Tibial nerve (tissue), 4 donors: ENCODE measurements around the gene SMARCA2. TPM values are rescaled to one million over a fixed set of nuclear protein-coding genes. Genes with fewer than 3 reads are reported as not detected.

Experiments
- DNase-seq, 2 donors: peaks; one replicate each; pipeline ENCODE4 v3.0.0-alpha.2; 2019; ENCODE audit warnings: low spot score in 2 of 2
- H3K27ac ChIP-seq, 4 donors: fragments of 200-600 bp; sonication (generic) in 3 of 4; one replicate each; pipeline ENCODE4 v1.5.1; 2017 to 2019; ENCODE audit warnings: mild to moderate bottlenecking in 1 of 4
- H3K27me3 ChIP-seq, 2 donors: fragments of 200-600 bp; sonication (generic) in 1 of 2; one replicate each; pipeline versions ENCODE4 v1.5.1 to v1.6.0; 2017 to 2019
- H3K36me3 ChIP-seq, 3 donors: fragments of 200-600 bp; sonication (generic); one replicate each; pipeline ENCODE4 v1.5.1; 2018 to 2019
- H3K4me1 ChIP-seq, 4 donors: fragments of 200-600 bp; sonication (generic) in 3 of 4; one replicate each; pipeline ENCODE4 v1.5.1; 2017 to 2019
- H3K4me3 ChIP-seq, 4 donors: fragments of 200-600 bp; sonication (generic) in 3 of 4; one replicate each; pipeline ENCODE4 v1.5.1; 2017 to 2019; ENCODE audit warnings: mild to moderate bottlenecking in 1 of 4, moderate library complexity in 1 of 4
- H3K9me3 ChIP-seq, 4 donors: fragments of 200-600 bp; sonication (generic) in 3 of 4; one replicate each; pipeline ENCODE4 v1.5.1; 2017 to 2019
- CTCF ChIP-seq, 5 experiments: fragments of 200-600 bp in 3 of 5; fragments of 450-650 bp in 2 of 5; sonication (generic) in 3 of 5; IDR thresholded peaks; one replicate each; pipeline ENCODE4 v1.5.1; 2016 to 2019; ENCODE audit warnings: antibody characterized with exemption in 5 of 5, mild to moderate bottlenecking in 3 of 5, moderate library complexity in 2 of 5
- EP300 ChIP-seq, 2 donors: sonication (generic); formaldehyde crosslinking; IDR thresholded peaks; one replicate each; pipeline ENCODE4 v1.6.1; 2017; ENCODE audit warnings: antibody characterized with exemption in 2 of 2, mild to moderate bottlenecking in 1 of 2
- POLR2A ChIP-seq, 2 donors: fragments of 450-650 bp; IDR thresholded peaks; one replicate each; pipeline ENCODE4 v1.6.1; 2017; ENCODE audit warnings: antibody characterized with exemption in 2 of 2, mild to moderate bottlenecking in 2 of 2, moderate library complexity in 2 of 2
- WGBS, 2 donors: methylation state at CpG; one replicate each; pipeline ENCODE4 v1.1.5; 2018; 5-methylcytosine and 5-hydroxymethylcytosine counted together
- total RNA-seq, 4 donors: library from RNA; depleted of rRNA; stranded (reverse); fragments of >200 nt; gene quantifications; one replicate each; pipeline ENCODE4 v1.1.0, GENCODE V29; 2016

SMARCA2 gene
- total RNA-seq, 4 donors from 2014 or later: 75.9 to 140 (median 119) TPM

GRCh38 chr9:2072752-2073405 lies 57.7 kb downstream of the SMARCA2 start:
- no peak for DNase-seq
- 86 to 88% methylated on average over 8 of the region's 8 CpGs for WGBS, 2 donors
- Histone ChIP-seq H3K4me3 (no peak overlapping the region), H3K27me3 (no peaks in the 10 kb centered on the region), H3K36me3 (peaks cover 0 to 94% (median 17%) of the 10 kb centered on the region in 3 donors), H3K9me3 (no peaks in the 10 kb centered on the region), H3K27ac (no peak overlapping the region), H3K4me1 (no peaks in the 10 kb centered on the region)
- TF ChIP-seq POLR2A (IDR thresholded peaks at IDR 0.05): no peak
- TF ChIP-seq EP300 (IDR thresholded peaks at IDR 0.05): no peak
- no peak for TF ChIP-seq CTCF (IDR thresholded peaks at IDR 0.05)

- 76 to 81% methylated on average over 2 of the region's 2 CpGs for WGBS, 2 donors
- Histone ChIP-seq H3K4me3 (no peak overlapping the region), H3K27me3 (no peaks in the 10 kb centered on the region), H3K36me3 (peaks cover 3 to 86% (median 19%) of the 10 kb centered on the region in 3 donors), H3K9me3 (no peaks in the 10 kb centered on the region), H3K4me1 (peaks cover 0 to 9% (median 0%) of the 10 kb centered on the region in 4 donors), H3K27ac (no peak overlapping the region)
- TF ChIP-seq CTCF (IDR thresholded peaks at IDR 0.05) (no peak), POLR2A (IDR thresholded peaks at IDR 0.05) (no peak), EP300 (IDR thresholded peaks at IDR 0.05) (no peak)
- DNase-seq: no peak
These were observed 67.6 kb downstream of the SMARCA2 start for GRCh38 chr9:2082772-2083171.

- Histone ChIP-seq H3K27ac (no peak overlapping the region), H3K27me3 (no peaks in the 10 kb centered on the region), H3K9me3 (no peaks in the 10 kb centered on the region), H3K4me1 (peaks cover 0 to 9% (median 0%) of the 10 kb centered on the region in 4 donors), H3K36me3 (peaks cover 3 to 86% (median 12%) of the 10 kb centered on the region in 3 donors), H3K4me3 (no peak overlapping the region)
- TF ChIP-seq EP300 (IDR thresholded peaks at IDR 0.05): no peak
- DNase-seq: no peak
- WGBS, 2 donors: 72 to 74% methylated on average over 6 of the region's 6 CpGs
These were observed 68.3 kb downstream of the SMARCA2 start for GRCh38 chr9:2083479-2083878.

GRCh38 chr9:2085716-2086115 lies 70.6 kb downstream of the SMARCA2 start:
- Histone ChIP-seq H3K27me3 (no peaks in the 10 kb centered on the region), H3K4me1 (peaks cover 0 to 9% (median 0%) of the 10 kb centered on the region in 4 donors), H3K4me3 (no peak overlapping the region), H3K36me3 (peaks cover 3 to 82% (median 6%) of the 10 kb centered on the region in 3 donors), H3K9me3 (no peaks in the 10 kb centered on the region), H3K27ac (no peak overlapping the region)
- DNase-seq: no peak
- 57 to 74% methylated on average over 6 of the region's 6 CpGs for WGBS, 2 donors
- no peak for TF ChIP-seq CTCF (IDR thresholded peaks at IDR 0.05)
- no peak for TF ChIP-seq EP300 (IDR thresholded peaks at IDR 0.05)

- Histone ChIP-seq H3K4me3 (no peak overlapping the region), H3K27me3 (no peaks in the 10 kb centered on the region), H3K9me3 (no peaks in the 10 kb centered on the region), H3K36me3 (peaks cover 3 to 82% (median 6%) of the 10 kb centered on the region in 3 donors), H3K4me1 (peaks cover 0 to 9% (median 0%) of the 10 kb centered on the region in 4 donors), H3K27ac (no peak overlapping the region)
- TF ChIP-seq CTCF (IDR thresholded peaks at IDR 0.05): no peak
- no peak for TF ChIP-seq POLR2A (IDR thresholded peaks at IDR 0.05)
- no peak for TF ChIP-seq EP300 (IDR thresholded peaks at IDR 0.05)
- no peak for DNase-seq
- 81 to 82% methylated on average over 5 of the region's 5 CpGs for WGBS, 2 donors
These were observed 71.0 kb downstream of the SMARCA2 start for GRCh38 chr9:2086116-2086515.
